GM20431 (cell line): ENCODE results near the gene GALNT12.

ENCODE experiments used
- in situ Hi-C: fragments of 300-500 bp; cut with MseI, MboI; formaldehyde crosslinking; loops from one replicate; pipeline ENCODE4 v1.15.0; 2020; ENCODE audit warnings: low sequenced_read_pairs; ENCODE audit not compliant: unreplicated experiment

GALNT12 gene

DNA sequence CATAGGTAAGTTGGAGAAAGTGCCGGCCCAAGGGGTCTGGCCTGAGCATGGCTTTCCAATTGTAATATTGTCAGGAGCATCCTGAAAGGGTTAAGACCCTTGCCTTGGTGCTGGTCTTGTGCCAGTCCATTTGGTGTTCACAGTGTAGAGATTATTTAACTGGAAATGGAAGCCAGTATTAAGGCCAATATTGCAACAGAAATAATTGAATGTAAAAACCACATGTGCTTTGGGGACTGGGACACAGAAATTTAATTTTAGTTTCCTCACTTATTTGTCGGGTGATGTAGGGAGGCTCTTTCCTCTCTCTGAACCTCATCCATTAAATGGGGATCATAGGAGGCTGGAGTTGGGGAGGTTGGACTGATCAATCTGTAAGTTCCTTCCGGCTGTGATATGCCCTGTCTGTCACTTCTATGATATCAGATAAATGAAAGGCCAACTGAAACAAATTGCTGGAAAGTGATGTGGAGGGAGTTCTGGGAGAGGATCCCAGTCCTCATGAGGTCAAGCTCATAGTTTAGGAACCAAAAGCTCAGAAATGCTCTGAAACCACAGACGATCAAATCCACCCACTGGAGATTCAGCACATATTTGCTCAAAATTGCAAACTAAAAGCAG, 81.4 kb downstream of the GALNT12 start:
- in situ Hi-C loops: no loop called here

DNA sequence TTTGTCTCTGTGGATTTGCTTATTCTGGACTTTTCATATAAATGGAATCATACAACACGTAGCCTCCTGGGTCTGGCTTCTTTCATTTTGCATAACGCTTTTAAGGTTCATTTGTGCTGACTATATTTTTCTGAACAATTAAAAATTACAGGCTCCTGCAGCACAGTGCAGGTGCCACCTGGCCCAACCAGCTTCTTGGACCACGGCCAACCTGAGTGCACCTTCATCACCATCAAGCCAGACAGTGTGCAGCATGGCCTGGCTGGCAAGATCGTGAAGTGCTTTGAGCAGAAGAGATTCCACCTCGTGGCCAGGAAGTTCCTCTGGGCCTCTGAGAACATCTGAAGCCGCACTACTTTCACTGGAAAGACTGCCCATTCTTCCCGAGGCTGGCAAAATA, 82.8 kb downstream of the GALNT12 start:
- in situ Hi-C loops: no loop called here

DNA sequence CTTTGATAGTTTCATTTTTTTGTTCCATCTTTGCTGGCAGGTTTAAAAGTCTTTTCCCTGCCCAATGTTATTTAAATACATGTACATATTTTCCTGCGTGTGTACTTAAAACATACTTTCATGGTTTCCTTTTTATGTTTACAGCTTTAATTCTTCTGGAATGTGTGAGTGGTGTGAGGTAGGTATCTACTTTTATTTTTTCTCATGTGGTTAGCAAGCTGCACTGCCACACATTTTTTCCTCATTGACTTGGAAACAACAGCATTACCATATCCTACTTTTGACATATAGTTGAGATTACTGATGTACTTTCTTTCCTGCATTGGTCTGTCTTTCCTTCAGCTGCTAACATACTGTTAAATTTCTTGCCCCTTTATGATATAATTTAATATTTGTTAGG, 84.8 kb downstream of the GALNT12 start:
- in situ Hi-C loops: no loop called here

GRCh38 chr9:98892690-98893089, 85.2 kb downstream of the GALNT12 start:
- in situ Hi-C loops: no loop called here

- in situ Hi-C loops: no loop called here
These were observed 86.7 kb downstream of the GALNT12 start for GRCh38 chr9:98894171-98894570.

GRCh38 chr9:98894761-98895160, 87.3 kb downstream of the GALNT12 start:
- in situ Hi-C loops: no loop called here

- in situ Hi-C loops: no loop called here
These were observed 89.2 kb downstream of the GALNT12 start for GRCh38 chr9:98896632-98897031.

DNA sequence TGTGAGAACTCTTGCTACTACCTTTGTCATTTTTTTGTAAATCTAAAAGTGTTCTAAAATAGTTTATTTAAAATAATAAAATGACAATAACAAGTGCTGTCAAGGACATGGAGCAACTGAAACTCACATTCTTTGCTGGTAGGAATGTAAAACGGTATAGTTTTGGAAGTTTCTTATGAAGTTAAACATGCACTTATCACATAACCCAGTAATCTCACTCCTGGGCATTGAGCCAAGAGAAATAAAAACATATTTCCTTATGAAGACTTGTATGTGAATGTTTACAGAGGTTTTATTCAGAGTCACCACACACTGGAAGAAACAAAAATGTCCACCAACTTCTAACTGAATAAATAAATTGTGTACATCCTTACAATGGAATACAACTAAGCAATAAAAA, 90.3 kb downstream of the GALNT12 start:
- in situ Hi-C loops: no loop called here

DNA sequence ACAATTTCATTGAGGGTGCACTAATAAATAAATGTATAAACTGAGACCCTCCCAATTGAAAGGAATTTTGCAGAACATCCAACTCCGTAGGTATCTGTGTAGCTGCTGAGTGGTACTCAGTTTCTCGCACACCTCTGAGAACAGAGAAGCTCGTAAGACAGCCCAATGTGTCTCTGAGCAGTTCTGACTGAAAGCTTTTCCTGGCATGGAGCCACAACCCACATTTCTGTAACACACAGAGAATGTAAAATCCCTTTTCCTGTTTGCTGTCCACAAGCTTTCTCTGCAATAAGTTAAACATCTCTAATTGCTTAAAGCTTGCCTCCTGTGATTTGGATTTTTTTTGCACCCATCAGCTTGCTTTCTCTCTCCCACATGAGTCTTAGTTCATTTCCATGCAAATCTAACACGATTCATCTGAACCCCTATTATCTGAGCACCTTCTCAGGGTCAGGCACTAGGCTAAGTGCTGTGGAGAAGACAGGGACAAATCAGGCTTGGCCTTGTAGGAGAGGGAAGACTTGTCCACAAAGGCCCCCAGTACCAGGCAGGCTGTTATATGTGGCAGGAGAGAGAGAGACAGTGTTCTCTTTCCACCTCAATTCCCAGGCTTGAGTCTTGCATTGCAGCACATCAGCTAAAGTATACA, 92.1 kb downstream of the GALNT12 start:
- in situ Hi-C loops: no loop called here
